ENCODE data around the gene GGT6. TPM values are rescaled to one million over a fixed set of nuclear protein-coding genes. Genes with fewer than 3 reads are reported as not detected.

Gene GGT6
- total and polyA plus RNA-seq, 2 experiments from 2014 or later, result not detected

GRCh38 chr17:4509923-4510617 is 50.3 kb downstream of the GGT6 start:
- Histone ChIP-seq H3K4me1 (ENCODE audit: low read depth) (peaks cover 8% of the 10 kb centered on the region), H3K27me3 (no peaks in the 10 kb centered on the region), H3K9me3 (ENCODE audit: low read depth) (no peaks in the 10 kb centered on the region), H3K4me3 (no peak overlapping the region), H3K36me3 (no peaks in the 10 kb centered on the region), H3K27ac (no peak overlapping the region)
- TF ChIP-seq, protein P1, sequence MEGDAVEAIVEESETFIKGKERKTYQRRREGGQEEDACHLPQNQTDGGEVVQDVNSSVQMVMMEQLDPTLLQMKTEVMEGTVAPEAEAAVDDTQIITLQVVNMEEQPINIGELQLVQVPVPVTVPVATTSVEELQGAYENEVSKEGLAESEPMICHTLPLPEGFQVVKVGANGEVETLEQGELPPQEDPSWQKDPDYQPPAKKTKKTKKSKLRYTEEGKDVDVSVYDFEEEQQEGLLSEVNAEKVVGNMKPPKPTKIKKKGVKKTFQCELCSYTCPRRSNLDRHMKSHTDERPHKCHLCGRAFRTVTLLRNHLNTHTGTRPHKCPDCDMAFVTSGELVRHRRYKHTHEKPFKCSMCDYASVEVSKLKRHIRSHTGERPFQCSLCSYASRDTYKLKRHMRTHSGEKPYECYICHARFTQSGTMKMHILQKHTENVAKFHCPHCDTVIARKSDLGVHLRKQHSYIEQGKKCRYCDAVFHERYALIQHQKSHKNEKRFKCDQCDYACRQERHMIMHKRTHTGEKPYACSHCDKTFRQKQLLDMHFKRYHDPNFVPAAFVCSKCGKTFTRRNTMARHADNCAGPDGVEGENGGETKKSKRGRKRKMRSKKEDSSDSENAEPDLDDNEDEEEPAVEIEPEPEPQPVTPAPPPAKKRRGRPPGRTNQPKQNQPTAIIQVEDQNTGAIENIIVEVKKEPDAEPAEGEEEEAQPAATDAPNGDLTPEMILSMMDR (IDR thresholded peaks at IDR 0.05; ENCODE audit: low read depth, low read length), result no peak
- DNase-seq (ENCODE audit: low read depth in 1 of 2, low spot score in 1 of 2), result no peak

- no peaks in the 10 kb centered on the region for H3K9me3 ChIP-seq (ENCODE audit: low read depth)
- no peak for DNase-seq (ENCODE audit: low read depth in 1 of 2, low spot score in 1 of 2)
- TF ChIP-seq, protein P1 (IDR thresholded peaks at IDR 0.05; ENCODE audit: low read depth, low read length), result no peak
- no peaks in the 10 kb centered on the region for H3K27me3 ChIP-seq
- H3K4me1 ChIP-seq (ENCODE audit: low read depth), result peaks cover 8% of the 10 kb centered on the region
- H3K4me3 ChIP-seq, result no peak overlapping the region
- no peak overlapping the region for H3K27ac ChIP-seq
- H3K36me3 ChIP-seq, result no peaks in the 10 kb centered on the region
Measured at GRCh38 chr17:4509401-4509800, 51.0 kb downstream of the GGT6 start.

GRCh38 chr17:4508207-4508606 is 52.2 kb downstream of the GGT6 start:
- no peaks in the 10 kb centered on the region for H3K36me3 ChIP-seq
- TF ChIP-seq, protein P1 (IDR thresholded peaks at IDR 0.05; ENCODE audit: low read depth, low read length), result no peak
- H3K9me3 ChIP-seq (ENCODE audit: low read depth), result no peaks in the 10 kb centered on the region
- peaks cover under 1% of the 10 kb centered on the region for H3K27me3 ChIP-seq
- DNase-seq (ENCODE audit: low read depth in 1 of 2, low spot score in 1 of 2), result no peak
- no peak overlapping the region for H3K4me3 ChIP-seq
- H3K27ac ChIP-seq, result no peak overlapping the region
- no peaks in the 10 kb centered on the region for H3K4me1 ChIP-seq (ENCODE audit: low read depth)

DNA sequence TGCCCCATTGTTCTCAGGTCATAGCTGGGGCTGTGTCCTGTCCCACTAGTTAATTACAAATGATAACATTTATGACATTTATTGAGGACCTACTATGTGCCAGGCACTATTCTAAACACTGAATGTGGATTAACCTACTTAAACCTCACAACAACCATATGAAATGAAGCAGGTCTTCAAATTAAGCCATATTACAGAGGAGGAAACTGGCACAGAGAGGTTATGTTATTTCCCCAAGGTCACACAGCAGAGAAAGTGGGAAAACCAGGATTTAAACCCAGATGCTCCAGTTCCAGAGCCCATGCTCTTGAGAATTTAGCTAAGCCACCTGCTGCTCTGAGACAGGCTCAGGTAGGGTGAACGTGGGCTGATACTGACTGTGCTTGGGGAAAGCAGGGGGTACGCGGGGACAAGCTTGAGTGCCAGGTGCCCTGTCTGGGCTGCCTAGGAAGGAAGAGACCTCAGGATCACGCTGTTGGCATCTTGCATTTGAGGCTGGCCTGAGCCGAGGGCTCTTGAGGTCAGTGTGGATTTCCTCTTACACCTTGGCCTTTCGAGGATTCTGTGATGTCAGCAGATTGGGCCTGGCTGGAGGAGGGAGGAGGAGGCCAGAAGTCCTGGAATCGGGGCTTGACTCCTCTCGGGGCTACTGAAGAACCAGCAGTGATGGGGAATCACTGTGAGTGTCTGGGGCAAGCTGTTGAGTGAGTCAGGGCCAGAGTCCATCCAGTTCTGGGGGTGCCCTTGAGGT is 52.8 kb downstream of the GGT6 start:
- Histone ChIP-seq H3K4me1 (ENCODE audit: low read depth) (no peaks in the 10 kb centered on the region), H3K36me3 (no peaks in the 10 kb centered on the region)

More for the DNA sequence above, 52.8 kb downstream of the GGT6 start:
- TF ChIP-seq, protein P1 (IDR thresholded peaks at IDR 0.05; ENCODE audit: low read depth, low read length), result no peak
- no peak overlapping the region for H3K4me3 ChIP-seq
- DNase-seq (ENCODE audit: low read depth in 1 of 2, low spot score in 1 of 2), result no peak
- no peak overlapping the region for H3K27ac ChIP-seq
- peaks cover 8% of the 10 kb centered on the region for H3K27me3 ChIP-seq
- no peaks in the 10 kb centered on the region for H3K9me3 ChIP-seq (ENCODE audit: low read depth)

Other genes starting within 250 kb of the GGT6 start
- 99.0 and 120 TPM in 2 replicates for gene UBE2G1, start 193.9 kb downstream of the GGT6 start, total RNA-seq
- gene UBE2G1, start 193.9 kb downstream of the GGT6 start, polyA plus RNA-seq, result 107 and 123 TPM in 2 replicates
- gene SPNS3, start 126.6 kb downstream of the GGT6 start, total RNA-seq, result not detected in 2 replicates
- gene SPNS3, start 126.6 kb downstream of the GGT6 start, polyA plus RNA-seq, result not detected in 2 replicates
- gene SPNS2, start 61.7 kb downstream of the GGT6 start, total RNA-seq, result 1.0 and 3.5 TPM in 2 replicates
- gene SPNS2, start 61.7 kb downstream of the GGT6 start, polyA plus RNA-seq, result 1.6 and 1.7 TPM in 2 replicates
- gene MYBBP1A, start 5.2 kb downstream of the GGT6 start, total RNA-seq, result 47.4 and 57.1 TPM in 2 replicates
- gene MYBBP1A, start 5.2 kb downstream of the GGT6 start, polyA plus RNA-seq, result 51.5 and 69.3 TPM in 2 replicates
- 176 and 184 TPM in 2 replicates for gene SMTNL2, start 24.0 kb upstream of the GGT6 start, total RNA-seq
- 269 TPM in 2 replicates for gene SMTNL2, start 24.0 kb upstream of the GGT6 start, polyA plus RNA-seq
- 0.71 and 1.1 TPM in 2 replicates for gene ALOX15, start 81.1 kb upstream of the GGT6 start, total RNA-seq
- 1.5 TPM in 1 of 2 replicates, not detected in the other for gene ALOX15, start 81.1 kb upstream of the GGT6 start, polyA plus RNA-seq
- gene PELP1, start 143.6 kb upstream of the GGT6 start, total RNA-seq, result 47.3 and 63.2 TPM in 2 replicates
- gene PELP1, start 143.6 kb upstream of the GGT6 start, polyA plus RNA-seq, result 52.6 and 77.7 TPM in 2 replicates
- gene ARRB2, start 150.1 kb upstream of the GGT6 start, total RNA-seq, result 14.4 and 17.3 TPM in 2 replicates
- 23.3 and 33.0 TPM in 2 replicates for gene ARRB2, start 150.1 kb upstream of the GGT6 start, polyA plus RNA-seq
- 36.8 and 47.7 TPM in 2 replicates for gene MED11, start 170.9 kb upstream of the GGT6 start, total RNA-seq
- gene MED11, start 170.9 kb upstream of the GGT6 start, polyA plus RNA-seq, result 39.1 and 40.8 TPM in 2 replicates
- gene ZMYND15, start 179.3 kb upstream of the GGT6 start, total RNA-seq, result not detected in 2 replicates
- gene ZMYND15, start 179.3 kb upstream of the GGT6 start, polyA plus RNA-seq, result not detected in 2 replicates
- gene CXCL16, start 179.4 kb upstream of the GGT6 start, total RNA-seq, result 0.60 and 0.66 TPM in 2 replicates
- 0.89 and 1.2 TPM in 2 replicates for gene CXCL16, start 179.4 kb upstream of the GGT6 start, polyA plus RNA-seq
- gene TM4SF5, start 211.3 kb upstream of the GGT6 start, total RNA-seq, result not detected in 2 replicates
- gene TM4SF5, start 211.3 kb upstream of the GGT6 start, polyA plus RNA-seq, result not detected in 2 replicates
- 0.78 and 2.2 TPM in 2 replicates for gene VMO1, start 225.8 kb upstream of the GGT6 start, total RNA-seq
- 1.1 and 1.2 TPM in 2 replicates for gene VMO1, start 225.8 kb upstream of the GGT6 start, polyA plus RNA-seq
- not detected in 2 replicates for gene GLTPD2, start 228.4 kb upstream of the GGT6 start, total RNA-seq
- gene GLTPD2, start 228.4 kb upstream of the GGT6 start, polyA plus RNA-seq, result 4.1 and 5.4 TPM in 2 replicates
- gene PSMB6, start 235.6 kb upstream of the GGT6 start, total RNA-seq, result 136 and 260 TPM in 2 replicates
- 409 and 580 TPM in 2 replicates for gene PSMB6, start 235.6 kb upstream of the GGT6 start, polyA plus RNA-seq
- 15.0 and 18.3 TPM in 2 replicates for gene PLD2, start 246.6 kb upstream of the GGT6 start, total RNA-seq
- 12.4 and 16.8 TPM in 2 replicates for gene PLD2, start 246.6 kb upstream of the GGT6 start, polyA plus RNA-seq

Measured in cardiac muscle cell (in vitro differentiated cells and primary cell).